ENCODE data around the gene TCF3.

The TCF3 gene

GRCh38 chr19:1608359-1609102, 43.9 kb downstream of the TCF3 start:
- Histone ChIP-seq H3K4me3 (ENCODE audit: low read depth in 1 of 2, low read length in 1 of 2) (no peak overlapping the region), H3K27me3 (peaks cover 26% of the 10 kb centered on the region), H3K36me3 (peaks cover 19% of the 10 kb centered on the region), H3K4me1 (ENCODE audit: control insufficient read depth in 1 of 2, insufficient read depth in 1 of 2, low read depth in 1 of 2, low read length in 1 of 2) (peaks cover 37 to 38% of the 10 kb centered on the region in 2 experiments), H3K27ac (no peak overlapping the region), H3K9me3 (no peaks in the 10 kb centered on the region)
- TF ChIP-seq CTCF (IDR thresholded peaks at IDR 0.05), result no peak

GRCh38 chr19:1606138-1606651, 46.2 kb downstream of the TCF3 start:
- H3K4me1 ChIP-seq (ENCODE audit: control insufficient read depth in 1 of 2, insufficient read depth in 1 of 2, low read depth in 1 of 2, low read length in 1 of 2), result peaks cover 38 to 43% of the 10 kb centered on the region in 2 experiments
- H3K27ac ChIP-seq, result peak overlapping the region; percentile 90
- H3K4me3 ChIP-seq (ENCODE audit: low read depth in 1 of 2, low read length in 1 of 2), result peak overlapping the region; percentile 75 to 90

GRCh38 chr19:1605236-1606137, 46.9 kb downstream of the TCF3 start, which contains the start of gene UQCR11:
TSS of gene UQCR11 (minus strand) at chr19:1605462. CDS start at chr19:1605409, 53 bp downstream.
- Histone ChIP-seq H3K27me3 (peaks cover 26% of the 10 kb centered on the region), H3K4me3 (ENCODE audit: low read depth in 1 of 2, low read length in 1 of 2) (peak within 1 kb of the TSS; percentile 75 to 90), H3K36me3 (peaks cover 6% of the 10 kb centered on the region), H3K27ac (peak within 1 kb of the TSS; percentile 90), H3K9me3 (no peaks in the 10 kb centered on the region), H3K4me1 (ENCODE audit: control insufficient read depth in 1 of 2, insufficient read depth in 1 of 2, low read depth in 1 of 2, low read length in 1 of 2) (peaks cover 38 to 43% of the 10 kb centered on the region in 2 experiments)
- TF ChIP-seq CTCF (IDR thresholded peaks at IDR 0.05), result peak; percentile 54

More at GRCh38 chr19:1606138-1606651, 46.2 kb downstream of the TCF3 start:
- Histone ChIP-seq H3K27me3 (peaks cover 26% of the 10 kb centered on the region), H3K36me3 (peaks cover 6% of the 10 kb centered on the region), H3K9me3 (no peaks in the 10 kb centered on the region)
- no peak for TF ChIP-seq CTCF (IDR thresholded peaks at IDR 0.05)

- Histone ChIP-seq H3K4me3 (ENCODE audit: low read depth in 1 of 2, low read length in 1 of 2) (no peak overlapping the region), H3K36me3 (peaks cover 33% of the 10 kb centered on the region), H3K9me3 (no peaks in the 10 kb centered on the region), H3K4me1 (ENCODE audit: control insufficient read depth in 1 of 2, insufficient read depth in 1 of 2, low read depth in 1 of 2, low read length in 1 of 2) (peaks cover 28 to 34% of the 10 kb centered on the region in 2 experiments), H3K27me3 (no peaks in the 10 kb centered on the region), H3K27ac (no peak overlapping the region)
- TF ChIP-seq CTCF (IDR thresholded peaks at IDR 0.05), result no peak
These were observed 50.2 kb downstream of the TCF3 start for GRCh38 chr19:1602091-1602707.

- TF ChIP-seq CTCF (IDR thresholded peaks at IDR 0.05), result no peak
- Histone ChIP-seq H3K36me3 (peaks cover 39% of the 10 kb centered on the region), H3K4me3 (ENCODE audit: low read depth in 1 of 2, low read length in 1 of 2) (no peak overlapping the region), H3K4me1 (ENCODE audit: control insufficient read depth in 1 of 2, insufficient read depth in 1 of 2, low read depth in 1 of 2, low read length in 1 of 2) (peaks cover 27 to 32% of the 10 kb centered on the region in 2 experiments), H3K27ac (no peak overlapping the region), H3K27me3 (no peaks in the 10 kb centered on the region), H3K9me3 (no peaks in the 10 kb centered on the region)
These were observed 50.8 kb downstream of the TCF3 start for GRCh38 chr19:1601613-1602064.
